Measurements from ENCODE around the gene PLXNC1.

GRCh38 chr12:94255428-94255827 is 107.1 kb downstream of the PLXNC1 start:
- TF ChIP-seq EGR1 (IDR thresholded peaks at IDR 0.05; ENCODE audit: low read depth in 2 of 2) (no peak), ZBTB33 (IDR thresholded peaks at IDR 0.05) (no peak), RAD21 (IDR thresholded peaks at IDR 0.05) (no peak)
- TF ChIP-seq, protein P1, sequence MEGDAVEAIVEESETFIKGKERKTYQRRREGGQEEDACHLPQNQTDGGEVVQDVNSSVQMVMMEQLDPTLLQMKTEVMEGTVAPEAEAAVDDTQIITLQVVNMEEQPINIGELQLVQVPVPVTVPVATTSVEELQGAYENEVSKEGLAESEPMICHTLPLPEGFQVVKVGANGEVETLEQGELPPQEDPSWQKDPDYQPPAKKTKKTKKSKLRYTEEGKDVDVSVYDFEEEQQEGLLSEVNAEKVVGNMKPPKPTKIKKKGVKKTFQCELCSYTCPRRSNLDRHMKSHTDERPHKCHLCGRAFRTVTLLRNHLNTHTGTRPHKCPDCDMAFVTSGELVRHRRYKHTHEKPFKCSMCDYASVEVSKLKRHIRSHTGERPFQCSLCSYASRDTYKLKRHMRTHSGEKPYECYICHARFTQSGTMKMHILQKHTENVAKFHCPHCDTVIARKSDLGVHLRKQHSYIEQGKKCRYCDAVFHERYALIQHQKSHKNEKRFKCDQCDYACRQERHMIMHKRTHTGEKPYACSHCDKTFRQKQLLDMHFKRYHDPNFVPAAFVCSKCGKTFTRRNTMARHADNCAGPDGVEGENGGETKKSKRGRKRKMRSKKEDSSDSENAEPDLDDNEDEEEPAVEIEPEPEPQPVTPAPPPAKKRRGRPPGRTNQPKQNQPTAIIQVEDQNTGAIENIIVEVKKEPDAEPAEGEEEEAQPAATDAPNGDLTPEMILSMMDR (IDR thresholded peaks at IDR 0.05; ENCODE audit: low read depth, low read length, missing input control) = no peak
